CD4-positive, alpha-beta T cell treated with Interleukin-17A for 1 hour (primary cell): ENCODE results near the gene PYGO2.
A peak's percentile ranks its signal among the peaks of the same experiment; 100 is the strongest.
"Not testable (repeated sequence)": the region's sequence is repeated elsewhere in the genome, so short reads cannot be mapped to it uniquely, and the experiment has no call there.

Source experiments
- DNase-seq: peaks from one replicate; pipeline ENCODE4 v3.0.0-alpha.2; 2020

Gene PYGO2

DNA sequence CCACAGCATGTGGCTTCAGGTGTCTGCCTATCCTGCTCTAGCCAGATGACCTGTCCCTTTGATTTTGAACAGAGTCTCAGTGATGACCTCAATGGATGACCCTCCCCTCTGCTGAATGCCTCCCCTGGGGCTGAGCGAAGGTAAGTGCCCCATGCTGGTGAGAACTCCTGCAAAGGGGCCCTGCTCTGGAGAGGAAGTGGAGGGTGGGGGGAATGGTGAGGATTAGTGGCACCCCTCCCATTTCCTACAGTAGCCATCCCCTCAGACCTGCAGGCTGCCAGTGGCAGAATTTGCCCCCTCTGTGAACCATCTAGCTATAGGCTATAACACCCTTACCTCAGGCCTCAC lies 21.4 kb downstream of the PYGO2 start:
- DNase-seq: no peak

DNA sequence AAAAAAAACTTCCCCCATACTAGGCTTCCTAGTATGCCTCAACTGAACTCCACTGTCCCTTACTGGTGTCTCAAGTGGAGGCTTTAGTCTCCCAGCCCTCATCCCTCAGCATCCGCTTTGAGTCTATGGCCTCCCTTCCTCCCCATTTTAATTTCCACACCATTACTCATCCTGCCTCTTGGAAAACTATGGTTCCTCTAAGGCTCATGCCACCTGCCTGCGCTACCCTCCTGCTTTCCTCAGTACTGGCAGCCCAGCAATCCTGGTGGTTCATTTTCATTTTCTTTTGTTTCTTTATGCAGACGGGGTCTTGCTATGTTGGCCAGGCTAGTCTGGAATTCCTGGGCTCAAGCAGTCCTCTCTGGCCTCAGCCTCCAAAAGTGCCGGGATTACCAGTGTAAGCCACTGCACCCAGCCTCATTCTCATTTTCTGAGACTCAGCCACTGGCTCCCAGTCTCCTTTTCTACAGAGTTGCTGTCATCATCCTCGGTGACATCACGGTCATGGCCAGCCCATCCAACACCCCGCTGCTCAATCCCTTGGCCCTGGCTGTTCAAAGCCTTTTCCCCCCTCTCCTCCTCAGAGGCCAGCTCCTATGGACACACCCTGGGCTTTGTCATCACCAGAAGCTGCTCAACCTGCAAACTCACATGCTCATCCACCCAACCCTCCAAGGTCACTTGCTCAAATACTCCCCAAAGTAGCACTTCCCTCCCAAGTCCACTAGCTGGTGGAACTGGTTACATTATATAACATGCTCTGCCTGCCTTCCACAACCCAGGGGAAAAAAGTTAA lies 22.8 kb downstream of the PYGO2 start:
- DNase-seq: no peak

DNA sequence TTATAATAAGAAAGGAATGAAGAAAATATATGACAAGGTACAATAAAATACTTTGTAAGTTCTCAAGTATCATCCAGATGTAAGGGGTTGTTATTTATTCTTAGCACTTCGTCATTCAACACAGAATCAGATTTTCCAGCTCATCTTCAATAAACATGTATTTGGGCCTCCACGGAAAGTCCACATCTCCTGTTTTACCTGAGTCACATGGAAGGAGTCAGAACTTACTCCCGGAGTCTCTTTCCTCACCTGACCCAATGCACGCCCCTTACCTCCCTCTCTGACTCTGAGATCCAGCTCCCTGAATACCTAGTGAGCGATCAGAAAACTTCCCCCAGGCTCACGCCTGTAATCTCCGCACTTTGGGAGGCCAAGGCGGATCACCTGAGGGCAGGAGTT lies 23.6 kb downstream of the PYGO2 start:
- no peak for DNase-seq

DNA sequence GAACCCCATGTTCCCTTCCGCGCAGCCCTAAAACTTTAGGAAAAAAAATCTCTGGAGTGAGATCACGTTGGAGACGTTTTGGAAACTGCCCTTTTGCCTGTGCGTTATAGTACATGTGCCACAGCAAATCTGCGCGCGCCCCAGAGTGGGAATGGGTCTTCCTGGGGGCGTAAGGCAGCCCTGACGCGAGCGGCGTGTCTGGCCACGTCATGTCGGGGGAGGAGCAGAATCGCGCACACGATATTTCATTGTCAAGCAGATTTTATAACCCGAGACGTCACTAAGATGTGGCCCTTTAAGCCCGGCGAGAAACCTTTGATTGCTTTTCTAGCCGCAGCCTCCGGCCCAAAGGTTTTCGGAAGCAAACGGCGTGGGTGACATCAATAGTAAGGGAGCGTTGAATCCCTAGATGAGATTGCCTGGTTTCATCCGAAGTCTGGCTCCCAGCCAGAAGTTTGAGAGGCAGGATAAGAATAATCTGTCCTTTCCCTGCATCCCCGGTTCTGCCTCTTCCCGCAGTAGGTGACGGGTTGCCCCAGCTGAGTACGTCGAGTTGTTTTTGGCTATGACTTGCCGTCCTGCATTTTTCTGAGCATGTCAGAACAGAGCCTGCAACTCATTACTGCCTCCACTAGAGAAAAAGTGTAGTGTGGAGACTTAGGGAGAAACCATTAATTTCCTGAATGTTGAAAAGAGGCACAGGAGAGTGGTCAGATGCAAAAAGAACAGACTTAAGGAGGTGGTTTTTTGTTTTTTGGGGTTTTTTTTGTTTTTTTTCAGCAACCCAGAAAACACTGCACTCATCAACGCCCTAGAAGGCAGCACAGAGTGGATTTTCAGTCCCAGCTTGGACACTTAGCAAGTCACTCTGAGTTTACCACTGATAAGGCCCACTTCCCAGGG lies 24.2 kb downstream of the PYGO2 start:
- peak; percentile 95 for DNase-seq

DNA sequence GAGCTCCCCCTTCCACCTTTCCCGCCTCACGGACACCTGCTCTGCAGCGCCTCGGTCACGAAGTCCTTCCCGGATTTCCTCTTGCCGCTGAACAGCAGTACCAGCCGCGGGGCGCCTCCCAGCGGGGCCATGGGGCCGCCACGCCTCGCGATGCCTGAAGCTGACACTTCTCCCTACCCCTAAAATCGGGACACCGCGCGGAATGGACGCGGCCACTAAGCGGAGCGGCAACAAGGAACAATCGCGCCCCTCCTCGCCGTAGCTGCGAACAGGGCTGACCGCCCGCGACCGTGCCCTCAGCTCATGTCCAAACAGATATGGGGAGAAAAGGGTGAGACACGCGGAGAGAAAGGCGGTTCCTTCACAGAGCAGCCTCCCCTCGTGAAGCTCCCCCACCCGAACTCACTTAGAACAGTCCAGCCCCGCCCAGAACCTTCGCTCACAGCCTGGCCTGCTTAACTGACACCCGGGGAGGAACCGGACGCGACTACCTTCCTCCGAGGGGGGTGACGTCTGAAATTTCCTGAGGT lies 25.0 kb downstream of the PYGO2 start, which contains the start of gene PMVK:
Gene PMVK (minus strand): TSS at position 165 of the 530 bp plus-strand sequence. CDS start 34 bp downstream, at position 131.
- peak; percentile 98 for DNase-seq

DNA sequence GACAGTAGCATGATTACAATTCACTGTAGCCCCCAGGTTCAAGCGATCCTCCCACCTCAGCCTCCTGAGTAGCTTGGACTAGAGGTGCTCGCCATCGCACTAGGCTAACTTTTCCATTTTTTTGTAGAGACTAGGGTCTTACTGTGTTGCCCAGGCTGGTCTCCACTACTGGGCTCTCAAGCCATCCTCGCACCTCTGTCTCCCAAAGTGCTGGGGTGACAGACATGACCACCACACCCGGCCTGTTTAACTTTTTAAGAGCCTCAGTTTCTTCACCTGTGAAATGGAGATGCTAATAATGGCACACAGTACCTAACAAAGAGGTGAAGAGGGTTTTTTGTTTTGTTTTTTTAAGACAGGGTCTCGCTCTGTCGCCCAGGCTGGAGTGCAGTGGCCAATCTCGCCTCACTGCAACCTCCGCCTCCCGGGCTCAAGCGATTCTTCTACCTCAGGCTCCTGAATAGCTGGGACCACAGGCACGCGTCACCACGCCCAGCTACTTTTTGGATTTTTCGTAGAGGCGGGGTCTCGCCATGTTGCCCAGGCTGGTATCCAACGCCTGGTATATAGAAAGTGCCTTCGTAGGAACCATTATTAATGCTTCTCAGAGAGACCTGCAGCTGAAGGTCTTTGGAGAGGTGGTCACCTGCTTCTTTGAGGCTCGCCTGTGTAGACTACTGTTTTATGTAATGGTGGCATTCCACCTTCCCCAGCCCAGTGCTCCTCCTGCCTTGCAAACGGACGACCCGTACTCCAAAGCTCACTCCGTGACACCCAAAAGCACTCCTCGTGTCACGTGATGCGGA lies 25.6 kb downstream of the PYGO2 start:
- DNase-seq: no peak

DNA sequence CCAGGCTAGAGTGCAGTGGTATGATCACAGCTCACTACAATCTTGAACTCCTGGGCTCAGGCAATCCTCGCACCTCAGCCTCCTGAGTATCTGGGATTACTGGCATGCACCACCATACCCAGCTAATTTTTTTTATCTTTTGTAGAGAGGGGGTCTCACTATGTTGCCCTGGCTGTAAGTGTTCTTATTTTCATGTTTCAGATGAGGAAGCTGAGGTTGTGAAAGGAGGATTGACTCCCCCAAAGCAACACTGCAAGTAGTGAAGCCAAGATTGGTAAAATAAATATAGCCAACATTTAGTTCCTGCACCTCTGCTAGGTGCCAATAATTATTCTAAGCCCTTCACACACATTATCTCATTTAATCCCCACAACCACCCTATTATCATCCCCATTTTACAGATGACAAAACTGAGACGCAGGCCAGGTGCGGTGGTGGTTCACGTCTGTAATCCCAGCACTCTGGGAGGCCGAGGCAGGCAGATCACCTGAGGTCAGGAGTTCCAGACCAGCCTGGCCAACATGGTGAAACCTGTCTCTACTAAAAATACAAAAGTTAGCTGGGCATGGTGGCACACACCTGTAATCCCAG lies 27.1 kb downstream of the PYGO2 start:
- DNase-seq: no peak

DNA sequence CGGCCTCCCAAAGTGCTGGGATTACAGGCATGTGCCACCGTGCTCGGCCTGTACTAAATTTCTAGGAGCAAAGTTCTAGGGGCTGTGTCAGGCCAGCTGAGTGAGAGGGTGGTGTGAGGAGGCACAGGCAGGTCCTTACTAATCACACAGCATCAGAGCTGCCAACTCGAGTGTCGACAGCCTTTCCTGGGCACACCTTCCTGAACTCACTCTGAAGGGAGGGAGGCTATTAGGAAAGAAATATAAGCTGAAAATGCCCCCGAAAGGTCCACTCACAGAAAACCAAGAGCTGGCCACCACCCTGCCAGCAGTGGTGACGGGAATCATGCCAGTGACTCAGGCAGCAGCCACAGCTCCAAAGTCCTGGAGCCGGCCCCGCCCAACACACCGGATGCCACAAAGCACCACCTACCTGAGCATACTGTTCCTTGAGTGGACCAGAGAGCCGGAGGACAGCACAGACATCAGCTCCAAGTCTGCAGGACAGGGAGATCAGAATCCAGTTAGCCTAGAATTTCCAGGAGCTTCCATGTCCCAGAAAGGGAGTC lies 29.6 kb downstream of the PYGO2 start:
- DNase-seq: no peak

DNA sequence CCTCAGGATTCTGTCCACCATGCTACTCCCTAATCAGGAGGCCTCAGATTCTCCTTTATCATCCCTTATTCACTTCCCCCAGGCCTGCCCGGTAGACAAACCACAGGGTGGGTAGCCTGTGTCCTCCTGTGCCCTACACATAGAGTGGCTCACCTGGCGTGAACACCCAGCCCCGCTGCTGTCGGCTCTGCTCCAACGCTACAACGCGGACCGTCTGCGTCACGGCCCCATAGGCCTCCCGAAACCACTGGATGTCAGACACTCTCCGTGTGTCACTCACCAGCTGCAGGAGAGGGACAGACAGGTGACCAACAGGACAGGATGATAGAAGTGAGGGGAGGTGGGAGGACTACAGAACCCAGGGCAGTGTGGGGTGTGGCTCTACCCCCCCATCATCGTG lies 35.4 kb downstream of the PYGO2 start:
- no peak for DNase-seq

DNA sequence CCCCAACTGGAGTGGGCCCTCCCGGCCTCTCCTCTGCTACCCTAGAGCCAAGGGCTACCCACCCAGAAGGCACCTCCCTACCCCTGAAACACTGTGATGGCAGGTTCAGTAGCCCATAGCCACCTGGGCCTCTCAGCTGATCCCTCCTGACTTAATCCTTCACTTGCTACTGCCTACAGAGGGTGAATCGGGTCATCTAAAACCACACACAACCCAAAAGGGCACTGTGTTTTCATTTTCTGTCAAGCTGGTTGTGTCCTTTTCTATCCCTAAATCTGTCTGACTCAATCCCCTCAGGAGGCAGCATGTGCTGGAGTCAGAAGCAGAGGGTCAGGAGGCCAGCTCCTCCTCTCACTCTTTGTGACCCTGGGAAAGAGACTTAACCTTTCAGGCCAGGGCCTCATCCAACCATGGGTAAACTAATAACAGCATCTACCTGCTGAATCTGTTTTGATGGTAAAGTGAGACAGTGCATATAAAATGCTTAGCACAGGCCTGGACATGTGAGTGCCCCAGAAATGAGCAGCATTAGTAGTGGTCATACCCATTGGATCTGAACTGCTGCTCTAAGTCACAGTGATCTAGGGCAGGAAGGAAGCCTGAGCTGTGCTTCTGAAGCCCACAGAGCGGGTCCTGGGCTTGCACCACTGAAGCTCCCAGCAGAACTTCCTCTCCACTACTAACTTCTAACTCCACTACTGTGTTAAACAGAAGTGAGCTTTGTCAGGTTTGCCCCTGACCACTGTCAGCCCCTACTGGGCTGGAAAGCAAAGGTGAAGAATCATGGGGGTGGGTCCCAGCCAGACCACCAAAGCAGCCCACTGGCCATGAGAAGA lies 36.0 kb downstream of the PYGO2 start:
- DNase-seq: no peak

DNA sequence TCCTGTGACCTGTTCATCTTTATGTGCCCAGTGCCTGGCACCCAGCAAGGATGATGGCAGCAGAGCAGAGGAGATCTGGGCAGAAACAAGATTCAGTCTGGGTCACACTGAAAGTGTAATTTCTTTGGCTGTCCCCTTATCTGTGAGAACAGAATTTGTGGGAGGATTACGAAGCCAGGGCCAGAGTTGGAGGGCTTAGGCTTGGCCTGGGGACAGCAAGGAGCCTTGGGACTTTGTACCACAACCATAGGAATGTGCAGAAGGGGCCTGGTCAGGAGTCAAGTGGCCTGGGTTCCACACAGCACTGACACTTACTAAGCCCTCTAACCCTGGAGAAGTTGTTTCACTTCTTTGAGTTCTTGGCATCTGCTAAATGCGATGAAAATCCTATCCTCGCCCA lies 37.9 kb downstream of the PYGO2 start:
- DNase-seq: no peak

DNA sequence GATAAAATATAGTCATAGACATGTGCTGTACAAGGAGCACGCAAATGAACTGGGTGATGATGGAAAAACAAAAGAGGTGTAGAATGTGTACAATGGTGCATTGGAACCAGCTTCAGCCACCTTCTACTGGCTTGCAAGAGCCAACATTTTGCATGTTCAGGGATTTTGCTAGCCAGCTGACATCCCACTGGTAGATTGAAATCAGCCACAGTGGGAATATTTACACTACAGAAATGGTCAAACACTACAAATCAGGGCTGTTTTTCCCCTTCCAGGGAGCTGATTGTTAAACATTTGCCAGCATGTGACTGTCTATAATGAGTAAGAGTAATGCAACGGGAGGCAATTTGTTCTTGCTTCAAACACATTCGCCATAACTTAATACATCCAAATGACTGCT lies 48.3 kb downstream of the PYGO2 start:
- no peak for DNase-seq

DNA sequence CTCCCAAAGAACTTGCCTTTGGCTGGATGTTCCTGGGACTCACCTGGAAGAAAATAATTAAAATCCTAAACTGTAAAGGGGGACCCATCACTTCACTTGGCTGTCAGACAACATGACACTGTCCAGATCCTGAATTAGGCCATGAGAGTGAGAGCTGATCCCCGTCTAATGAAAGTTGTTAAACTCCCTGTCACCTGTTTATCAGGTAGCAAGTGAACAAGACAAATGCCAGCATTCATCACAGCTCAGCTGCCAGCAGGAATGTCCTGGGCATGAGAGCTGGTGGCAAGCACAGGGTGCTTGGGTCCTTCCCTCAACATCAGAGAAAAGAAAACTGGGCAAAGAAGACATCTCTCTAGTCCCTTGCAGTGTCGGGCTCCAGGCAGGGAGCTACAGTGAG lies 48.8 kb downstream of the PYGO2 start:
- no peak for DNase-seq

DNA sequence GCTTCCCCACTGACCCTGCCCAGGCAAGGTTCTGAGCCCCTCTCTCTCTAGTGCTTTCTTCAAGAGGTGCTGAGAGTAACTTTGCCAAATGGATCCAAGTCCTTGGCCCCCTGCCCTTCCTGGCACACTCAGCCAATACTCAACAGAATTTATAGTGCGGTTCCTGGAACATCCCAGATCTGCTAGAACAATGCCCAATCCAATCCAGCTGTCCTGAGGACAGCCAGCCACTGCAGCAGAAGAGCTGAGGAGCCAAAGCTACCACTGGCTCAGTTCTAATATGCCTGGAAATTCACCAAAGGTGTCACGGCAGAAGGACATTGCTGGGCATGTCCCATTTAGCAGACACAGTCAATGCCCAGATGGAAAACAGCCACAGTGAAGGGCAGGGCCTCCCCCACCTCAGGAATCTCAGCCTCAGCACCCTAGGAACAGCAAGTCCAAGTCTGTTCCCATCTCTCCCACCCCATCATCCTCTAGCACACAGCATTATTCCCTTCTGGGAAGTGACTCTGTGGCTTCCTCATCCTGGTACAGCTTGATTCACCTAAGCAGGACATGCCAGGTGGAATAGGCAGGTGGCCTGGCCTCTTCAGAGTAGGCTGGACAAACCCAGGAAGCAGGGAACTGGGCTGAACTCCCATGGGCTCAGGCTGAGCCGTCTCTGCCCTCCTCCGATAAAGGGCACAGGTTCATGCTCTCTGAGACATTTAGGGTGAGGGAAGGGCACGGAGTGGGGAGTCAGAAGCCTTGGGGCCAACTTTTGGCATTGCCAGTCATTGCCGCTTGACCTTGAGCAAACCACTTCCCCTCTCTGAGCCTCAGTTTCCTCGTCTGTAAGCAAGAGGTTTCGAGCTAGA lies 49.7 kb downstream of the PYGO2 start:
- no peak for DNase-seq

DNA sequence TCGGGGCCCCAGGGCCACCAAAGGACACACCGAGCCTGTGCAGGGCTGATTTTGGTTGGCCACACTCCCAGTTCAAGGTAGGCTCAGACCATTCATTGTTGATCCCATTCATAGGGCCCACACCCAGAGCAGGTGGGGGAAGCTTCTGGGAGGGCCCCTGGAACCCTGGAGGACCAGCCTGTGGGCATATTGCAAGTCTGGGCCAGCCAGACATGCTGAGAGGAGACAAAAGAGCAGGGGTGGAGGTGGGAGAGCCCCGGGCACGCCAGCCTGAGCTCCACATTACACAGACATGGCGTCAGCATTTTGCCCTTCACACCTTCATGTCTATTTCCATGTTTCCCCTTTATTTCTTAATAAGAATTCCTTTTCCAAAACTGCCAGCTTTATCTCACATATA lies 50.7 kb downstream of the PYGO2 start:
- DNase-seq: no peak

DNA sequence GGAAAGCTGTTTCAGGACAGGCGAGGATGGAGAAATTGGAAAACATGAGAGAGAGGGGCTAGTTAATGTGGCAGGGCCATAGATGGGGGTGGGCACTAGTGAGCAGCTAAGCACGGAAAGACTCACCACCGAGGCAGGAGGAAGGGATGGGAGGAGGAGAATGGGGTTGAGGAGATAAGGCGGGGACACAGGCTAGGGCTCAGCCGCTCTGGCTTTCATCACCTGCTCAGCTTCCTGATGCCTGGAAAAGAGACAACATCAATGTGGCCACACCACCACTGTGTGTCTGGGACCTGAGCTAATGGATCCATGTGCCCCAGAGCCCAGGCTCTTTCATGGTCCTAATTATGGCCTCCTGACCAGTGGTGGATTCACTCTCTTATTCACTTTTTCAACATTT lies 52.6 kb downstream of the PYGO2 start:
- no peak for DNase-seq

DNA sequence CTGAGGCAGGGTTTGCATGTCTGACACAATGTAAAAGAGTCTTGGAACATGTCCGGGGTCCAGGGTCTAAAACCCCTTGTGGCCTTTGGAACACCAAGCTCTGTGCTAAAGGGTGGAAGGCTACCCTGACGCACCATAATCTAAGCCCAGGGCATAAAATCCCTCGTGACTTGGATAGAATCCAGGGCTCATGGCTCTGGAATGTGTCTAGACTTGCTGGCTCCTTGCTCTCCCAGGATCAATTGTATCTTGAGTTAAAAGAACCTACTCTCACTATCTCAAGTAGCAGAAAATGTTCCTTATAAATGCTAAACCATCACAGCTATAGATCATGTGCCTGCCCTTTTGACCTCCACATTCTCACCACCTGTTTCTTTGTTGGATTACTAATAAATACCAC lies 53.5 kb downstream of the PYGO2 start:
- not testable (repeated sequence) for DNase-seq
